K562 (cell line): Measurements from ENCODE around the gene HECW1. TPM values are rescaled to one million over a fixed set of nuclear protein-coding genes. Genes with fewer than 3 reads are reported as not detected.

Source experiments
- ATAC-seq: fragments of 200-7000 bp; cut with Tn5 transposase; 3 replicates; pipeline ENCODE4 v1.9.1; 2020; ENCODE audit warnings: moderate library complexity
- BruUV-seq: library from RNA; stranded (reverse); fragments of 400-500 nt; replicated peaks from 2 replicates; lab custom pipeline; 2021; lab: Mats Ljungman, UMichigan
- CTCF ChIA-PET: fragments of 300-600 bp; formaldehyde crosslinking; extraction: SDS; loops from one replicate; lab custom pipeline; 2021; ENCODE audit warnings: low intra/inter-chr PET ratio; lab: Yijun Ruan, JAX
- POLR2A ChIA-PET: fragments of 300-600, 350-650 bp; sonication (Branson Sonifier 250); formaldehyde crosslinking; extraction: SDS; loops from one replicate; lab custom pipeline; 2021; ENCODE audit warnings: antibody characterized with exemption, inconsistent platforms; lab: Yijun Ruan, JAX
- DNase-seq, 4 experiments: peaks; one replicate each; pipeline versions ENCODE4 v3.0.0 to v3.0.0-alpha.2; 2011 to 2018; ENCODE audit warnings: low spot score in 3 of 4, mixed read lengths in 3 of 4; ENCODE audit errors: extremely low read depth in 1 of 4
- FAIRE-seq: peaks from 2 replicates; lab custom pipeline; 2011; peaks lifted over from hg19 to GRCh38; lab: Jason Lieb, UNC
- H2AFZ ChIP-seq: 2 replicates; pipeline ENCODE4 v1.6.0; 2011; ENCODE audit warnings: low read depth, low read length, control low read depth, inconsistent platforms
- H3K27ac ChIP-seq: fragments of 200-600 bp; 3 replicates; pipeline ENCODE4 v1.8.0; 2011; ENCODE audit warnings: low read depth, mild to moderate bottlenecking, control low read depth, inconsistent platforms, low read length, moderate library complexity, mixed read lengths; ENCODE audit errors: extremely low read depth
- H3K27me3 ChIP-seq, 2 experiments: fragments of 300-600 bp in 1 of 2; 2 replicates in 1 of 2; 3 replicates in 1 of 2; pipeline versions ENCODE4 v1.6.0 to v1.8.0; 2011; ENCODE audit warnings: inconsistent platforms in 2 of 2, low read length in 2 of 2, mild to moderate bottlenecking in 1 of 2, mixed read lengths in 1 of 2, moderate library complexity in 1 of 2; ENCODE audit not compliant: control insufficient read depth in 2 of 2, insufficient read depth in 2 of 2
- H3K36me3 ChIP-seq: fragments of 300-600 bp; 3 replicates; pipeline ENCODE4 v1.8.0; 2011; ENCODE audit warnings: mild to moderate bottlenecking, low read length, inconsistent platforms; ENCODE audit not compliant: control insufficient read depth, insufficient read depth
- H3K4me1 ChIP-seq, 2 experiments: fragments of 200-600 bp in 1 of 2; replicated peaks in 1 of 2; 2 replicates in 1 of 2; 3 replicates in 1 of 2; pipeline versions ENCODE4 v1.5.1 to v1.8.0; 2011; ENCODE audit warnings: inconsistent platforms in 2 of 2, low read length in 2 of 2, mild to moderate bottlenecking in 1 of 2, mixed read lengths in 1 of 2, moderate library complexity in 1 of 2; ENCODE audit not compliant: control insufficient read depth in 2 of 2, insufficient read depth in 2 of 2
- H3K4me2 ChIP-seq: 2 replicates; pipeline ENCODE4 v1.6.1; 2011; ENCODE audit warnings: low read length, control low read depth, inconsistent platforms, mixed read lengths; ENCODE audit not compliant: insufficient read depth
- H3K4me3 ChIP-seq: fragments of 200-600 bp; sonication (generic), shearing (Covaris generic); 2 replicates; pipeline ENCODE4 v1.5.1; 2016; ENCODE audit warnings: control low read depth, inconsistent platforms
- H3K79me2 ChIP-seq: fragments of 200-600 bp; 3 replicates; pipeline ENCODE4 v1.8.0; 2011; ENCODE audit warnings: low read length, inconsistent platforms; ENCODE audit not compliant: control insufficient read depth, insufficient read depth
- H3K9ac ChIP-seq, 2 experiments: 2 replicates each; pipeline versions ENCODE4 v1.6.0 to v1.6.1; 2011; ENCODE audit warnings: low read depth in 2 of 2, low read length in 2 of 2, control low read depth in 1 of 2, inconsistent platforms in 1 of 2, mild to moderate bottlenecking in 1 of 2, mixed read lengths in 1 of 2; ENCODE audit not compliant: insufficient read depth in 1 of 2
- H3K9me1 ChIP-seq: one replicate; pipeline ENCODE4 v1.6.0; 2011; ENCODE audit warnings: inconsistent platforms, mild to moderate bottlenecking, low read length, moderate library complexity; ENCODE audit not compliant: control insufficient read depth, insufficient read depth
- H3K9me3 ChIP-seq: replicated peaks from 2 replicates; pipeline ENCODE4 v1.5.1; 2011; ENCODE audit warnings: low read depth, low read length, inconsistent platforms; ENCODE audit not compliant: control insufficient read depth, insufficient read depth
- H4K20me1 ChIP-seq: replicated peaks from 2 replicates; pipeline ENCODE4 v1.6.1; 2011; ENCODE audit warnings: low read length, inconsistent platforms, mixed read lengths; ENCODE audit not compliant: control insufficient read depth, insufficient read depth
- CBX2 ChIP-seq: fragments of 200-600 bp; sonication (generic); IDR thresholded peaks from one replicate; pipeline ENCODE4 v1.6.1; 2012; ENCODE audit warnings: mild to moderate bottlenecking, low read length, inconsistent platforms; ENCODE audit not compliant: insufficient read depth, poor library complexity, severe bottlenecking
- CBX8 ChIP-seq: fragments of 200-600 bp; sonication (generic); IDR thresholded peaks from 2 replicates; pipeline ENCODE4 v1.6.1; 2012; ENCODE audit warnings: borderline replicate concordance, mixed run types, low read depth, mild to moderate bottlenecking, moderate library complexity, mixed read lengths, low read length, control low read depth, inconsistent platforms; ENCODE audit not compliant: poor library complexity, severe bottlenecking; ENCODE audit errors: extremely low read depth
- HCFC1 ChIP-seq: IDR thresholded peaks from 2 replicates; pipeline ENCODE4 v1.6.1; 2012; ENCODE audit warnings: low read depth, low read length, improper control_type of control experiment
- KAT8 ChIP-seq: fragments of 450-650 bp; IDR thresholded peaks from 2 replicates; pipeline ENCODE4 v1.6.1; 2016; ENCODE audit warnings: low read depth, mild to moderate bottlenecking
- PHF20 ChIP-seq: fragments of 450-650 bp; IDR thresholded peaks from 2 replicates; pipeline ENCODE4 v1.6.1; 2018; ENCODE audit not compliant: partially characterized antibody
- RB1 ChIP-seq: fragments of 450-650 bp; IDR thresholded peaks from 2 replicates; pipeline ENCODE4 v1.6.1; 2017; ENCODE audit warnings: low read depth, mild to moderate bottlenecking
- RBM25 ChIP-seq: fragments of 200-400 bp; formaldehyde crosslinking; IDR thresholded peaks from 2 replicates; pipeline ENCODE4 v1.6.1; 2018; ENCODE audit warnings: low read length, low read depth, moderate library complexity; ENCODE audit not compliant: severe bottlenecking
- RNF2 ChIP-seq: sonication (generic); IDR thresholded peaks from 2 replicates; pipeline ENCODE4 v1.6.1; 2016
- SETDB1 ChIP-seq: IDR thresholded peaks from one replicate; pipeline ENCODE4 v1.6.1; 2012; ENCODE audit warnings: low read length, control low read depth, inconsistent platforms
- SMARCA4 ChIP-seq: fragments of 450-650 bp; IDR thresholded peaks from 2 replicates; pipeline ENCODE4 v1.6.1; 2016
- SOX6 ChIP-seq: fragments of 450-650 bp; IDR thresholded peaks from 2 replicates; pipeline ENCODE4 v1.6.1; 2014; ENCODE audit warnings: mild to moderate bottlenecking
- TSHZ1 ChIP-seq: fragments of 250-450 bp; sonication (Bioruptor Pico); IDR thresholded peaks from 2 replicates; pipeline ENCODE4 v1.4.0; 2020; ENCODE audit warnings: mild to moderate bottlenecking, moderate library complexity
- ZNF354B ChIP-seq: fragments of 250-450 bp; sonication (Bioruptor Pico); IDR thresholded peaks from 2 replicates; pipeline ENCODE4 v1.4.0; 2020
- ZNF699 ChIP-seq: fragments of 250-450 bp; sonication (Bioruptor Pico); IDR thresholded peaks from 2 replicates; pipeline ENCODE4 v1.8.0; 2021; ENCODE audit warnings: mild to moderate bottlenecking, moderate library complexity; ENCODE audit not compliant: insufficient replicate concordance
- ZNF740 ChIP-seq, 3 experiments: fragments of 200-800 bp in 1 of 3; sonication (Bioruptor generic) in 1 of 3; sonication (generic) in 1 of 3; formaldehyde crosslinking in 1 of 3; IDR thresholded peaks; 2 replicates each; pipeline versions ENCODE4 v1.6.1 to v1.8.0; 2016 to 2022; ENCODE audit warnings: mild to moderate bottlenecking in 2 of 3, missing compliant biosample characterization in 2 of 3, missing genetic modification characterization in 2 of 3, missing genetic modification reagents in 1 of 3
- WGBS: fragments of 100-300 bp; shearing (Covaris generic); methylation state at CpG from one replicate; pipeline ENCODE4 v1.1.6; 2016; ENCODE audit warnings: low coverage, mixed read lengths; ENCODE audit not compliant: insufficient coverage; ENCODE audit errors: missing lambda C conversion rate; 5-methylcytosine and 5-hydroxymethylcytosine counted together
- in situ Hi-C: fragments of 300-500 bp; cut with MboI; formaldehyde crosslinking; loops from 4 replicates; pipeline ENCODE4 v1.15.0; 2018; ENCODE audit warnings: inconsistent platforms, mixed read lengths
- intact Hi-C: fragments of 100-400 bp; cut with micrococcal nuclease; formaldehyde crosslinking; loops from 2 replicates; pipeline ENCODE4 v1.14.2; 2022
- polyA plus RNA-seq, 8 experiments: library from polyadenylated mRNA; depleted of rRNA in 4 of 8; stranded (reverse) in 5 of 8; unstranded in 3 of 8; fragments of >200 nt; fragmentation: Nextera tagmentation in 2 of 8; fragmentation: Illumina TruSeq in 1 of 8; extraction: Ambion mirVana in 2 of 8; extraction: Trizol in 1 of 8; gene quantifications; 2 replicates each; pipeline versions ENCODE4 v1.2.1 to v1.2.3, GENCODE V29; 2011 to 2014; ENCODE audit warnings: inconsistent platforms in 1 of 8, missing spikeins in 1 of 8
- total RNA-seq, 7 experiments: library from RNA; depleted of rRNA in 6 of 7; stranded (reverse); fragments of >200 nt in 6 of 7; fragmentation: Illumina TruSeq in 2 of 7; extraction: Trizol in 2 of 7; gene quantifications; 2 replicates each; pipeline versions ENCODE4 v1.2.1 to v1.2.3, GENCODE V29; 2011 to 2021; ENCODE audit warnings: low replicate concordance in 1 of 7
- TF ChIP-seq, protein P1 (sequence below): fragments of 450-650 bp; IDR thresholded peaks from 2 replicates; pipeline ENCODE4 v1.6.1; 2016; ENCODE audit warnings: low read depth, mild to moderate bottlenecking, moderate library complexity

HECW1 gene
- total and polyA plus RNA-seq, 9 of the 15 experiments (the other 6 are each of a cell fraction or from before 2014, with no cell fraction given), result 0.07 to 0.31 (median 0.13) TPM; not detected in 4

DNA sequence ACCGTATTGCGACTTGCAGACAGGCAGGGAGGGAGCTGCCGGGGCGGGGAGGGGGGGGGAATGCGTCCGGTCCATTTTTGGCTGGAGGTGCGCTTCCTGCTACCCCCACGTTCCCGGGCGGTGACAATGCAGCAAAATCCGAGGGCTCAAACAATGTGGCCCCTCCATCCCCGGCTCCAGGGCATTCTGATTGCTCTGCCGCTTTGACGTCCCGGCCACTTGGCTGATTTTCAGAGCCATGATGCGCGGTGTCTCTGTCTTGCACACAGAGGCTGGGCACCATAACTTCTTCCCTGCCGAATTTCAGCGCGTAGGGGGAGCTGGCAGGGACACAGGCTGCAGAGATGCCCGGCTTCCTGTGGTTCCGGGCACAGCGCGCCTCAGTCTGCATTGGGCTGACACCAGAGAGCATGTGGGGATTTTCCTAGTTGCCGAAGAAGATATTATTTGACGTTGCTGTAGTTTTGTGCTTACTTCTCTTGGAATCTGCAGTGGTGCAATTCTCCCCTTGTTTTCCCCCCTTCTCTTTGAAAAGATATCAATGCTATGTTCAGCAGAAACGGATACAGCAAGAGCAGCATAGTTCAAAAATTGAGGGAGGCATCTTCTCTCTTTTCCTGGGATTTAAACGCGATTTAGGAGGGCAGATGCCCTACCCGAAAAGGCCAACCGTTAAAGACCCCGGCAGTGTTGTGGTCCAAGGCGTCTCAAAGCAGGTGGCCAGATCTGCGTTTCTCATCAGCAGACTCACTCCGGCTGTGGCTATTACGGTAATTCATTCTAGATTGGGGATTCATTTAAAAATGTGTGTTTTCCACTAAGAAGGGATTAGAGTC is 1.4 kb downstream of the HECW1 start:
- Histone ChIP-seq H3K79me2 (no peaks in the 10 kb centered on the region), H3K4me3 (peak overlapping the region; percentile 18; the same call in 1 of the 2 replicates), H3K27ac (no peak overlapping the region), H3K9me3 (no peaks in the 10 kb centered on the region), H2AFZ (0 out of 2 replicates have a peak overlapping the region, but pooled peaks have one; percentile 20), H3K4me1 (peaks cover 0 to 17% of the 10 kb centered on the region in 2 experiments; a peak in 3 of 5 replicates), H3K36me3 (no peaks in the 10 kb centered on the region), H3K9ac (peak overlapping the region in 1 of 2 experiments; percentile 88; a peak in 2 of 4 replicates), H3K9me1 (no peaks in the 10 kb centered on the region), H4K20me1 (no peaks in the 10 kb centered on the region), H3K27me3 (peaks cover 17 to 21% of the 10 kb centered on the region in 2 experiments; a peak in 4 of 5 replicates), H3K4me2 (peak overlapping the region; percentile 31; the same call in 1 of the 2 replicates)
- FAIRE-seq (no peak), DNase-seq (no peak), ATAC-seq (peak; percentile 30; the same call in 2 of the 3 replicates)
- ChIA-PET CTCF (no interaction called here), POLR2A (interaction anchor here (0.5 to 0.6 kb wide), 2 partner anchors 9 to 172 kb away, joined by 3 to 4 read pairs; no protein-coding TSS in a partner anchor)
- 9% methylated on average over 34 of the region's 36 CpGs for WGBS
- in situ Hi-C loops (no loop called here), intact Hi-C loops (loop anchor here (10.0 kb wide), 1 partner anchor 151 kb away; no protein-coding TSS in a partner anchor)
- no TSS peak for BruUV-seq
- no peak for TF ChIP-seq ZNF354B (CRISPR knock-in tag)
- no peak for TF ChIP-seq KAT8
- no peak for TF ChIP-seq PHF20
- no peak for TF ChIP-seq ZNF740 (CRISPR knock-in tag; IDR thresholded peaks at IDR 0.05)
- peak in 1 of 2 experiments; percentile 22; a peak in 1 of 4 replicates for TF ChIP-seq ZNF740 (tag; IDR thresholded peaks at IDR 0.05)
- TF ChIP-seq, protein P1, sequence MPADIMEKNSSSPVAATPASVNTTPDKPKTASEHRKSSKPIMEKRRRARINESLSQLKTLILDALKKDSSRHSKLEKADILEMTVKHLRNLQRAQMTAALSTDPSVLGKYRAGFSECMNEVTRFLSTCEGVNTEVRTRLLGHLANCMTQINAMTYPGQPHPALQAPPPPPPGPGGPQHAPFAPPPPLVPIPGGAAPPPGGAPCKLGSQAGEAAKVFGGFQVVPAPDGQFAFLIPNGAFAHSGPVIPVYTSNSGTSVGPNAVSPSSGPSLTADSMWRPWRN, result no peak
- TF ChIP-seq HCFC1, result no peak
- TF ChIP-seq CBX2, result peak; percentile 71
- no peak for TF ChIP-seq RBM25
- no peak for TF ChIP-seq SMARCA4
- TF ChIP-seq CBX8, result peak; percentile 31
- no peak for TF ChIP-seq RB1
- no peak for TF ChIP-seq SETDB1
- peak; percentile 6; the same call in 1 of the 2 replicates for TF ChIP-seq RNF2
- TF ChIP-seq ZNF699 (CRISPR knock-in tag), result no peak
- no peak for TF ChIP-seq TSHZ1 (CRISPR knock-in tag)
- no peak for TF ChIP-seq SOX6
